HG03558 (cell line): Measurements from ENCODE around the gene SMIM22.
"Not testable (repeated sequence)": the region's sequence is repeated elsewhere in the genome, so short reads cannot be mapped to it uniquely, and the experiment has no call there.

Experiments used
- ATAC-seq: cut with Tn5 transposase; IDR thresholded peaks from one replicate; pipeline ENCODE4 v1.9.1; 2021; ENCODE audit warnings: moderate number of reproducible peaks; ENCODE audit not compliant: unreplicated experiment; ENCODE audit errors: extremely low read depth

SMIM22 gene

GRCh38 chr16:4768549-4769305 is 26.4 kb upstream of the SMIM22 start:
- ATAC-seq: no peak

- ATAC-seq: no peak
Observed at GRCh38 chr16:4769306-4769638, 25.9 kb upstream of the SMIM22 start.

GRCh38 chr16:4771646-4772045 is 23.5 kb upstream of the SMIM22 start:
- ATAC-seq: no peak

GRCh38 chr16:4772351-4772750 is 22.8 kb upstream of the SMIM22 start:
- ATAC-seq: no peak

- no peak for ATAC-seq
Observed at GRCh38 chr16:4775005-4775404, 20.2 kb upstream of the SMIM22 start.

- ATAC-seq: no peak
Observed at GRCh38 chr16:4776141-4776705, 18.9 kb upstream of the SMIM22 start.

- no peak for ATAC-seq
Observed at GRCh38 chr16:4777339-4778049, 17.7 kb upstream of the SMIM22 start.

- no peak for ATAC-seq
Observed at GRCh38 chr16:4778050-4778392, 17.1 kb upstream of the SMIM22 start.

- no peak for ATAC-seq
Observed at GRCh38 chr16:4780235-4780634, 14.9 kb upstream of the SMIM22 start.

GRCh38 chr16:4783251-4783950 is 11.8 kb upstream of the SMIM22 start:
- ATAC-seq: no peak

- no peak for ATAC-seq
Observed at GRCh38 chr16:4783951-4784336, 11.2 kb upstream of the SMIM22 start.

- ATAC-seq: not testable (repeated sequence)
Observed at GRCh38 chr16:4784444-4784987, 10.7 kb upstream of the SMIM22 start.

GRCh38 chr16:4785758-4786433 is 9.3 kb upstream of the SMIM22 start:
- ATAC-seq: no peak

- no peak for ATAC-seq
Observed at GRCh38 chr16:4787068-4787467, 8.1 kb upstream of the SMIM22 start.

GRCh38 chr16:4787627-4788482 is 7.3 kb upstream of the SMIM22 start, which contains the start of gene SEPTIN12:
Gene SEPTIN12, minus strand, starts transcription at chr16:4788345. Its CDS starts 700 bp downstream, at chr16:4787645.
- ATAC-seq: no peak

- ATAC-seq: no peak
Observed at GRCh38 chr16:4788489-4788889, 6.7 kb upstream of the SMIM22 start.

GRCh38 chr16:4788910-4789309 is 6.3 kb upstream of the SMIM22 start:
- no peak for ATAC-seq

- no peak for ATAC-seq
Observed at GRCh38 chr16:4790261-4790660, 4.9 kb upstream of the SMIM22 start.

GRCh38 chr16:4790871-4791270 is 4.3 kb upstream of the SMIM22 start:
- ATAC-seq: no peak
